Lung (tissue), 12 donors: ENCODE results near the gene CEMIP. TPM values are rescaled to one million over a fixed set of nuclear protein-coding genes. Genes with fewer than 3 reads are reported as not detected.

ENCODE experiments used
- ATAC-seq: fragments of 200-7000 bp; cut with Tn5 transposase; one replicate; pipeline ENCODE4 v1.9.1; 2020; ENCODE audit warnings: moderate number of reproducible peaks; ENCODE audit not compliant: insufficient read depth, low FRiP score
- DNase-seq, 3 donors: peaks; one replicate each; pipeline ENCODE4 v3.0.0-alpha.2; 2013 to 2017
- H3K27ac ChIP-seq, 2 donors: one replicate each; pipeline ENCODE4 v1.5.1; 2013; ENCODE audit warnings: mild to moderate bottlenecking in 2 of 2, moderate library complexity in 2 of 2, control low read depth in 1 of 2, inconsistent platforms in 1 of 2, low read depth in 1 of 2, low read length in 1 of 2
- H3K27me3 ChIP-seq, 3 donors: one replicate each; pipeline ENCODE4 v1.5.1; 2013; ENCODE audit warnings: low read length in 2 of 3; ENCODE audit not compliant: control insufficient read depth in 3 of 3, insufficient read depth in 3 of 3
- H3K36me3 ChIP-seq, 4 donors: one replicate each; pipeline ENCODE4 v1.5.1; 2013; ENCODE audit warnings: low read length in 4 of 4, mild to moderate bottlenecking in 1 of 4, moderate library complexity in 1 of 4; ENCODE audit not compliant: control insufficient read depth in 4 of 4, insufficient read depth in 4 of 4
- H3K4me1 ChIP-seq, 5 donors: one replicate each; pipeline ENCODE4 v1.5.1; 2013; ENCODE audit warnings: low read length in 5 of 5, mild to moderate bottlenecking in 2 of 5, moderate library complexity in 1 of 5; ENCODE audit not compliant: control insufficient read depth in 5 of 5, insufficient read depth in 5 of 5
- H3K4me3 ChIP-seq: one replicate; pipeline ENCODE4 v1.5.1; 2013; ENCODE audit warnings: mild to moderate bottlenecking, control low read depth, moderate library complexity
- H3K9ac ChIP-seq, 2 donors: one replicate each; pipeline ENCODE4 v1.5.1; 2013; ENCODE audit warnings: low read length in 2 of 2, control low read depth in 1 of 2; ENCODE audit not compliant: insufficient read depth in 1 of 2
- H3K9me3 ChIP-seq, 4 donors: one replicate each; pipeline ENCODE4 v1.5.1; 2013; ENCODE audit warnings: low read length in 3 of 4, mild to moderate bottlenecking in 1 of 4, moderate library complexity in 1 of 4; ENCODE audit not compliant: control insufficient read depth in 4 of 4, insufficient read depth in 3 of 4
- WGBS, 2 donors: extraction: QIAGEN DNeasy Blood & Tissue Kit; methylation state at CpG; one replicate each; pipeline ENCODE4 v1.1.7; 2013; 5-methylcytosine and 5-hydroxymethylcytosine counted together
- polyA plus RNA-seq, 2 donors: library from polyadenylated mRNA; stranded (reverse); fragments of 200-250 nt; gene quantifications; one replicate each; pipeline ENCODE4 v1.2.1, GENCODE V29; 2013
- total RNA-seq, 2 donors: library from RNA; depleted of rRNA in 1 of 2; stranded (reverse); fragments of >200 nt in 1 of 2; gene quantifications; one replicate each; pipeline ENCODE4 v1.2.1, GENCODE V29; 2014 to 2021
- TF ChIP-seq, protein P1 (sequence below): IDR thresholded peaks from 2 replicates; pipeline ENCODE4 v1.5.1; 2012; ENCODE audit warnings: mild to moderate bottlenecking; ENCODE audit errors: control extremely low read depth, extremely low read depth
- donor health status: control.
- donor health status: control.
- donor health status: Bipolar disorder and iron deficiency.
- donor health status: healthy.
- donor health status: DM: yes; HTN: yes; CAD: no.

The CEMIP gene
- total and polyA plus RNA-seq, 4 donors = 1.9 to 32.0 (median 3.9) TPM

DNA sequence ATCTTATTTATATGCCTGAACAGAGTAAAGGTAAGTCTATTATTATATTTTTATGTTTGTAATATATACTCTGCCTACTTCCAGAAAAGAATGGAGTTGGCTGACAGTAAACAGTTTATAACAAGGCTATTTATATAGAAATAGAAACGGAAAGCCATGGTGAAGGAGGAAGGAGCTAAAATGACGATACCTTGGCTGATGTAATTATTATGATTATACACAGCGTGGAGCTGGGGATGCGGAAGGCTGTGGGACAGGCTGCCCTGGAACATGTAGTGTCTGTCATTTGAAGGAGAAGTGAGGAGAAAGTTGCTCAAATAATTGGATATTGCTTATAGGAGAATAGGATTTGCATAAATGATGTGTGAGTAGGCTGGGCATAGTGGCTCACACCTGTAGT, 37.8 kb downstream of the CEMIP start:
- TF ChIP-seq, protein P1, sequence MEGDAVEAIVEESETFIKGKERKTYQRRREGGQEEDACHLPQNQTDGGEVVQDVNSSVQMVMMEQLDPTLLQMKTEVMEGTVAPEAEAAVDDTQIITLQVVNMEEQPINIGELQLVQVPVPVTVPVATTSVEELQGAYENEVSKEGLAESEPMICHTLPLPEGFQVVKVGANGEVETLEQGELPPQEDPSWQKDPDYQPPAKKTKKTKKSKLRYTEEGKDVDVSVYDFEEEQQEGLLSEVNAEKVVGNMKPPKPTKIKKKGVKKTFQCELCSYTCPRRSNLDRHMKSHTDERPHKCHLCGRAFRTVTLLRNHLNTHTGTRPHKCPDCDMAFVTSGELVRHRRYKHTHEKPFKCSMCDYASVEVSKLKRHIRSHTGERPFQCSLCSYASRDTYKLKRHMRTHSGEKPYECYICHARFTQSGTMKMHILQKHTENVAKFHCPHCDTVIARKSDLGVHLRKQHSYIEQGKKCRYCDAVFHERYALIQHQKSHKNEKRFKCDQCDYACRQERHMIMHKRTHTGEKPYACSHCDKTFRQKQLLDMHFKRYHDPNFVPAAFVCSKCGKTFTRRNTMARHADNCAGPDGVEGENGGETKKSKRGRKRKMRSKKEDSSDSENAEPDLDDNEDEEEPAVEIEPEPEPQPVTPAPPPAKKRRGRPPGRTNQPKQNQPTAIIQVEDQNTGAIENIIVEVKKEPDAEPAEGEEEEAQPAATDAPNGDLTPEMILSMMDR = no peak
- DNase-seq = no peak
- Histone ChIP-seq H3K27me3 (no peaks in the 10 kb centered on the region), H3K27ac (no peak overlapping the region), H3K4me1 (peaks cover 0 to 1% (median 0%) of the 10 kb centered on the region in 5 donors), H3K9me3 (peaks cover 0 to 2% (median under 1%) of the 10 kb centered on the region in 4 donors), H3K9ac (no peak overlapping the region), H3K4me3 (no peak overlapping the region), H3K36me3 (no peaks in the 10 kb centered on the region)
- ATAC-seq = no peak
- WGBS, 2 donors = 45 to 49% methylated on average over 4 of the region's 4 CpGs

DNA sequence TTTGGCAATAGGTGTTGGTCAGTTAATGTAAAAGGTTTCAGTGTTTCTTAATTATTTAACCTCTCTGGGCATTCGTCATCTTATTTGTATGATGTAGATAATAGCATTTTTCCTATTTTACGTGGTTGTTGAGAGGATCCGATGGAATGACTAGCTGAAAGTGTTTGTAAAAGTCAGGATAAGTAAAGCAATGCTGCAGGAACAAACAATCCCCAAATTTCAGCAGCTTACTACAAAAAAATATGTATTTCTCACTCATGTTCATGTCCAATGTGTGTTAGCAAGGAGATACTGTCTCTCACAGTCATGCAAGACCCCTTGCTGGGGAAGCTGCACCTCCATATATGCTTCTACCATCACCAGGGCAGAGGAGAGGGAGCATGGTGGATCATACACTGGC, 38.7 kb downstream of the CEMIP start:
- H3K36me3 ChIP-seq = no peaks in the 10 kb centered on the region
- WGBS, 2 donors = 96% methylated on average over 3 of the region's 3 CpGs
- no peak overlapping the region for H3K4me3 ChIP-seq
- H3K27me3 ChIP-seq = no peaks in the 10 kb centered on the region
- H3K9ac ChIP-seq = no peak overlapping the region
- H3K9me3 ChIP-seq = peaks cover 0 to 2% (median under 1%) of the 10 kb centered on the region in 4 donors
- DNase-seq = no peak
- H3K4me1 ChIP-seq = peaks cover 0 to 1% (median 0%) of the 10 kb centered on the region in 5 donors
- no peak for ATAC-seq
- no peak overlapping the region for H3K27ac ChIP-seq
- TF ChIP-seq, protein P1 = no peak

DNA sequence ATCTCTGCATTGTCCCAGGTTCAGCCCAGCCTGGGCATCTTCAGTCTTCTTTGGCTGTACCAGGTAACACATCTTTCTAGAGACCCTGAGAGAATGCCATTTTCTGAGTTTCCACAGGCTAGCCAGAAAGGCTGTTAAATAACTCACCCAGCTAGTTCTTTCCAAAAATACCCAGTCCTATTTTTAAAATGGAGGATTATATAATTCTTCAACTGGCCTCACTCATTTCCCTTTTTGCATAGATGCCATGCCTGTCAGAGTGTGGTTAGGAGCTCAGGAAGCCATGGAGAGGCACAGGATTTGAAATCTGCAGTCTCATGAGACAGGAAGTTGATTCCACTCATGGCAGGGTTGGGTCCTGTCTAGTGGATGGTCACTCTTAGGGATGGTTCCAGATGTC, 39.8 kb downstream of the CEMIP start:
- Histone ChIP-seq H3K9ac (no peak overlapping the region), H3K27me3 (no peaks in the 10 kb centered on the region), H3K27ac (no peak overlapping the region), H3K4me1 (peaks cover 0 to 1% (median 0%) of the 10 kb centered on the region in 5 donors), H3K36me3 (no peaks in the 10 kb centered on the region), H3K4me3 (no peak overlapping the region), H3K9me3 (peaks cover 0 to 2% (median under 1%) of the 10 kb centered on the region in 4 donors)
- TF ChIP-seq, protein P1 = no peak
- DNase-seq (no peak), ATAC-seq (no peak)

DNA sequence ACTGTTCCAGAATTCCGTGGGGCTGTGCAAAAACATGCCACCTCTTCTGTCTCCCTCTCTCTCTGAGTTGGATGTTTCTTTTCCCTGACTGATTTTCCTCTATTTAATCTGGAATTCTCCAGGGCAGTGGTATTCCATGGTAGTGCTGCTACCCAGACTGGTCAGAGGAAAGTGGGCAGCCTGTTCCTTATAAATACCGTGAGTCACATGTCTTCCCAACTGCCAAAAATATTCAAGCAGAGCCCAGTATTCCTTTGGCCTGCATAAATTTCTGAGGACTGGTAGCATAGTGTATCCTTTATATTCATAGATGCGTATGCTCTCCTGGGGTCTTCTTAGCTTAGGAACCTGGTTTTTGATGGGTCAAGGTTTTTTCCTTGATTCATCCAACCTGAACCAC, 40.9 kb downstream of the CEMIP start:
- no peak for ATAC-seq
- no peaks in the 10 kb centered on the region for H3K36me3 ChIP-seq

More for the DNA sequence above, 40.9 kb downstream of the CEMIP start:
- H3K4me3 ChIP-seq = no peak overlapping the region
- no peak overlapping the region for H3K27ac ChIP-seq
- no peak overlapping the region for H3K9ac ChIP-seq
- TF ChIP-seq, protein P1 = no peak
- DNase-seq = no peak
- WGBS, 2 donors = 77 to 94% methylated on average over 3 of the region's 3 CpGs
- H3K27me3 ChIP-seq = no peaks in the 10 kb centered on the region
- peaks cover 0 to 1% (median 0%) of the 10 kb centered on the region in 5 donors for H3K4me1 ChIP-seq
- peaks cover 0 to 2% (median under 1%) of the 10 kb centered on the region in 4 donors for H3K9me3 ChIP-seq
